Muscle layer of colon (tissue), 2 donors: ENCODE measurements around the gene SLC7A14.

Experiments used
- H3K27ac ChIP-seq: one replicate; pipeline ENCODE4 v1.7.0; 2013; ENCODE audit warnings: low read depth, mild to moderate bottlenecking, low read length, moderate library complexity
- H3K27me3 ChIP-seq, 2 donors: one replicate each; pipeline ENCODE4 v1.7.0; 2013; ENCODE audit warnings: low read length in 2 of 2, mild to moderate bottlenecking in 2 of 2; ENCODE audit not compliant: insufficient read depth in 2 of 2, control insufficient read depth in 1 of 2
- H3K36me3 ChIP-seq: one replicate; pipeline ENCODE4 v1.7.0; 2013; ENCODE audit warnings: mild to moderate bottlenecking, low read length; ENCODE audit not compliant: insufficient read depth
- H3K4me1 ChIP-seq: one replicate; pipeline ENCODE4 v1.7.0; 2013; ENCODE audit warnings: mild to moderate bottlenecking, low read length; ENCODE audit not compliant: insufficient read depth
- H3K4me3 ChIP-seq, 2 donors: one replicate each; pipeline ENCODE4 v1.7.0; 2013; ENCODE audit warnings: low read length in 2 of 2, low read depth in 1 of 2, mild to moderate bottlenecking in 1 of 2, moderate library complexity in 1 of 2
- H3K9ac ChIP-seq: one replicate; pipeline ENCODE4 v1.7.0; 2013; ENCODE audit warnings: low read length
- H3K9me3 ChIP-seq: one replicate; pipeline ENCODE4 v1.7.0; 2013; ENCODE audit warnings: mild to moderate bottlenecking, low read length
- donor health status: abdominal sarcoma.
- donor health status: Adenocarcinoma of cecum.

SLC7A14 gene

GRCh38 chr3:170420307-170420821 lies 165.5 kb downstream of the SLC7A14 start:
- Histone ChIP-seq H3K27me3 (peaks cover 0 to 25% of the 10 kb centered on the region in 2 donors), H3K4me3 (peak overlapping the region in 1 of 2 donors; percentile 49), H3K9me3 (no peaks in the 10 kb centered on the region), H3K36me3 (no peaks in the 10 kb centered on the region), H3K27ac (no peak overlapping the region), H3K4me1 (no peaks in the 10 kb centered on the region), H3K9ac (no peak overlapping the region)

GRCh38 chr3:170419557-170420087 lies 166.3 kb downstream of the SLC7A14 start:
- no peaks in the 10 kb centered on the region for H3K4me1 ChIP-seq
- H3K36me3 ChIP-seq: no peaks in the 10 kb centered on the region
- H3K4me3 ChIP-seq: peak overlapping the region; percentile 8 to 62
- no peaks in the 10 kb centered on the region for H3K9me3 ChIP-seq
- H3K27ac ChIP-seq: no peak overlapping the region
- H3K27me3 ChIP-seq: peaks cover 0 to 25% of the 10 kb centered on the region in 2 donors
- H3K9ac ChIP-seq: no peak overlapping the region

- no peak within 1 kb of the TSS for H3K9ac ChIP-seq
- H3K27me3 ChIP-seq: peaks cover 0 to 25% of the 10 kb centered on the region in 2 donors
- no peaks in the 10 kb centered on the region for H3K4me1 ChIP-seq
- no peaks in the 10 kb centered on the region for H3K36me3 ChIP-seq
- H3K9me3 ChIP-seq: no peaks in the 10 kb centered on the region
- no peak within 1 kb of the TSS for H3K27ac ChIP-seq
- H3K4me3 ChIP-seq: peak within 1 kb of the TSS; percentile 25 to 62
These were observed 167.2 kb downstream of the SLC7A14 start, which contains the start of gene CLDN11 for GRCh38 chr3:170418422-170419398. TSS of gene CLDN11 (plus strand) at chr3:170418868. CDS start at chr3:170419067, 199 bp downstream.

GRCh38 chr3:170417090-170417489 lies 168.8 kb downstream of the SLC7A14 start:
- no peaks in the 10 kb centered on the region for H3K4me1 ChIP-seq
- H3K27me3 ChIP-seq: peaks cover 0 to 25% of the 10 kb centered on the region in 2 donors
- no peak overlapping the region for H3K4me3 ChIP-seq
- H3K36me3 ChIP-seq: no peaks in the 10 kb centered on the region
- H3K9ac ChIP-seq: no peak overlapping the region
- no peak overlapping the region for H3K27ac ChIP-seq
- no peaks in the 10 kb centered on the region for H3K9me3 ChIP-seq

GRCh38 chr3:170414202-170414663 lies 171.6 kb downstream of the SLC7A14 start:
- H3K4me1 ChIP-seq: no peaks in the 10 kb centered on the region
- no peaks in the 10 kb centered on the region for H3K9me3 ChIP-seq
- H3K36me3 ChIP-seq: no peaks in the 10 kb centered on the region
- H3K4me3 ChIP-seq: no peak overlapping the region
- H3K27ac ChIP-seq: no peak overlapping the region
- peaks cover 0 to 15% of the 10 kb centered on the region in 2 donors for H3K27me3 ChIP-seq
- H3K9ac ChIP-seq: no peak overlapping the region

- H3K36me3 ChIP-seq: no peaks in the 10 kb centered on the region
- H3K4me3 ChIP-seq: no peak overlapping the region
- H3K9me3 ChIP-seq: no peaks in the 10 kb centered on the region
- no peaks in the 10 kb centered on the region for H3K4me1 ChIP-seq
- no peak overlapping the region for H3K27ac ChIP-seq
- peaks cover 0 to 6% of the 10 kb centered on the region in 2 donors for H3K27me3 ChIP-seq
- H3K9ac ChIP-seq: no peak overlapping the region
These were observed 172.6 kb downstream of the SLC7A14 start for GRCh38 chr3:170413291-170413690.

GRCh38 chr3:170410428-170411029 lies 175.3 kb downstream of the SLC7A14 start:
- Histone ChIP-seq H3K4me1 (no peaks in the 10 kb centered on the region), H3K4me3 (no peak overlapping the region)

More at GRCh38 chr3:170410428-170411029, 175.3 kb downstream of the SLC7A14 start:
- no peak overlapping the region for H3K27ac ChIP-seq
- no peaks in the 10 kb centered on the region for H3K36me3 ChIP-seq
- H3K9me3 ChIP-seq: no peaks in the 10 kb centered on the region
- H3K9ac ChIP-seq: no peak overlapping the region
- no peaks in the 10 kb centered on the region for H3K27me3 ChIP-seq
